GM12878 (cell line): ENCODE measurements around the gene C9orf50.

Experiments
- BHLHE40 ChIP-seq, 2 experiments: fragments of 450-650 bp in 1 of 2; IDR thresholded peaks; 2 replicates each; pipeline ENCODE4 v1.6.1; 2011 to 2017; ENCODE audit warnings: low read depth in 2 of 2, borderline replicate concordance in 1 of 2, improper control_type of control experiment in 1 of 2, low read length in 1 of 2, mild to moderate bottlenecking in 1 of 2
- CEBPB ChIP-seq, 2 experiments: fragments of 150-350 bp in 1 of 2; IDR thresholded peaks; 2 replicates each; pipeline ENCODE4 v1.6.1; 2012 to 2014; ENCODE audit warnings: low read depth in 2 of 2, low read length in 2 of 2, borderline replicate concordance in 1 of 2, inconsistent platforms in 1 of 2
- CHD2 ChIP-seq: IDR thresholded peaks from 2 replicates; pipeline ENCODE4 v1.6.1; 2011; ENCODE audit warnings: low read depth, low read length, improper control_type of control experiment, borderline replicate concordance
- CTCF ChIP-seq, 3 experiments: IDR thresholded peaks in 2 of 3; conservative IDR thresholded peaks in 1 of 3; 2 replicates each; pipeline ENCODE4 v1.5.1; 2011; ENCODE audit warnings: low read depth in 3 of 3, low read length in 3 of 3, mild to moderate bottlenecking in 3 of 3, control low read depth in 2 of 3, moderate library complexity in 2 of 3, inconsistent platforms in 1 of 3, mixed read lengths in 1 of 3; ENCODE audit not compliant: control insufficient read depth in 2 of 3, insufficient read depth in 1 of 3; ENCODE audit errors: extremely low read depth in 1 of 3
- FOXK2 ChIP-seq: fragments of 450-650 bp; IDR thresholded peaks from 2 replicates; pipeline ENCODE4 v1.6.1; 2017; ENCODE audit warnings: mild to moderate bottlenecking, moderate library complexity
- GABPA ChIP-seq: IDR thresholded peaks from 2 replicates; pipeline ENCODE4 v1.6.1; 2014; ENCODE audit warnings: antibody characterized with exemption, low read depth, mild to moderate bottlenecking, inconsistent platforms
- MAX ChIP-seq: IDR thresholded peaks from 2 replicates; pipeline ENCODE4 v1.6.1; 2012; ENCODE audit warnings: low read depth, low read length, improper control_type of control experiment
- MYC ChIP-seq: IDR thresholded peaks from 2 replicates; pipeline ENCODE4 v1.6.1; 2011; ENCODE audit warnings: mild to moderate bottlenecking, low read length, moderate library complexity, inconsistent platforms; ENCODE audit not compliant: insufficient read depth, insufficient replicate concordance, insufficient read length, severe bottlenecking
- NFIC ChIP-seq: IDR thresholded peaks from 2 replicates; pipeline ENCODE4 v1.6.1; 2012; ENCODE audit warnings: low read depth, mild to moderate bottlenecking, inconsistent platforms, low read length, moderate library complexity
- POLR2AphosphoS5 ChIP-seq: IDR thresholded peaks from 2 replicates; pipeline ENCODE4 v1.6.1; 2011; ENCODE audit warnings: mild to moderate bottlenecking, low read length, inconsistent platforms
- RFX5 ChIP-seq: IDR thresholded peaks from 2 replicates; pipeline ENCODE4 v1.6.1; 2011; ENCODE audit warnings: low read depth, low read length, improper control_type of control experiment
- SRF ChIP-seq, 2 experiments: IDR thresholded peaks; 2 replicates each; pipeline ENCODE4 v1.6.1; 2011; ENCODE audit warnings: low read depth in 2 of 2, low read length in 2 of 2, mild to moderate bottlenecking in 1 of 2, moderate library complexity in 1 of 2
- SUZ12 ChIP-seq: fragments of 200-600 bp; sonication (generic); IDR thresholded peaks from one replicate; pipeline ENCODE4 v1.6.1; 2018; ENCODE audit warnings: antibody characterized with exemption, mild to moderate bottlenecking; ENCODE audit not compliant: unreplicated experiment

DNA sequence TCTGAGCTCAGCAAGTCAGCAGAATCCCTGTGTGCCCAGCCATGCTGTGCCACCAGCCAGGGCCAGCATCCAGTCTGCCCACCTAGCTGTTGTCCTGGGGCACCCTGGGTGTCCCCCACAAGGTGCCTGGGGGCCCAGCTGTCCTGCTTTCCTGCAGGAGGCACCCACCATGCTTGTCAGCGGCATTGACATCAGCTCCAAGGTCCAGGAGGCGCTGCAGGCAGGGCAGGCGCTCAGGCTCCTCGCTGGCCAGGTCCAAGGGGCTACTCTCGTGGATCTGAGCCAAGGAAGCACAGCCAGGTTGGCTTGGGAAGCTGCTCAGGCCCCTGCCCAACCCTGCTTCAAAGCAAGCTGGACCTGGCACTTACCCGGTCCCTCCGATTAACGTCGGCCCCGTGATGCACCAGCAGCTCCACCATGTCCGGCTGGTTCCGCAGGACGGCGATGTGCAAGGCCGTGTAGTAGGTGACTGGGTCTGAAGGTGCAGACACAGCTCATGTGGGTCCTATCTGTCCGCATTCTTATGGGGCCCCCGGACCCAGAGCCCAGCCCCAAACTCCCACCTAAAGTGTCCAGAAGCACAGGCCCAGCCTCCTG lies 18.2 kb upstream of the C9orf50 start:
- TF ChIP-seq NFIC (no peak), RFX5 (no peak), MAX (no peak), GABPA (no peak), CTCF (IDR thresholded peaks at IDR 0.05 in 2 of 3, conservative IDR thresholded peaks at IDR 0.05 in 1 of 3; ENCODE audit: control insufficient read depth in 2 of 3, extremely low read depth in 1 of 3, insufficient read depth in 1 of 3, low read depth in 3 of 3, low read length in 3 of 3) (no peak), SUZ12 (no peak), SRF (IDR thresholded peaks at IDR 0.05; ENCODE audit: low read depth in 2 of 2, low read length in 2 of 2) (no peak), CHD2 (no peak), MYC (no peak), BHLHE40 (IDR thresholded peaks at IDR 0.05; ENCODE audit: borderline replicate concordance in 1 of 2, low read depth in 2 of 2, low read length in 1 of 2) (no peak), CEBPB (IDR thresholded peaks at IDR 0.05; ENCODE audit: borderline replicate concordance in 1 of 2, low read depth in 2 of 2, low read length in 2 of 2) (no peak), POLR2AphosphoS5 (no peak), FOXK2 (no peak)
